GM23338 (cell line): ENCODE results near the gene GPR171. TPM values are rescaled to one million over a fixed set of nuclear protein-coding genes. Genes with fewer than 3 reads are reported as not detected.

Experiments used
- ATAC-seq: fragments of 200-7000 bp; cut with Tn5 transposase; 3 replicates; pipeline ENCODE4 v1.9.1; 2020
- DNase-seq: peaks from one replicate; pipeline ENCODE4 v3.0.0-alpha.2; 2015; ENCODE audit warnings: low spot score
- H2AFZ ChIP-seq: fragments of 200-600 bp; sonication (generic); 2 replicates; pipeline ENCODE4 v1.8.0; 2016; ENCODE audit warnings: antibody characterized with exemption, mild to moderate bottlenecking, moderate library complexity
- H3F3A ChIP-seq: fragments of 200-600 bp; sonication (generic); replicated peaks from 2 replicates; pipeline ENCODE4 v1.8.0; 2017; ENCODE audit warnings: antibody characterized with exemption, mixed run types, low read depth
- H3K27ac ChIP-seq: fragments of 200-600 bp; sonication (generic); 2 replicates; pipeline ENCODE4 v1.6.1; 2016; ENCODE audit warnings: low read depth
- H3K27me3 ChIP-seq: fragments of 200-600 bp; sonication (generic); 2 replicates; pipeline ENCODE4 v1.8.0; 2016; ENCODE audit warnings: mild to moderate bottlenecking, mixed run types, moderate library complexity; ENCODE audit not compliant: insufficient read depth
- H3K36me3 ChIP-seq: fragments of 200-600 bp; sonication (generic); 2 replicates; pipeline ENCODE4 v1.8.0; 2016; ENCODE audit warnings: mild to moderate bottlenecking; ENCODE audit not compliant: insufficient read depth
- H3K4me1 ChIP-seq: fragments of 200-600 bp; sonication (generic); 2 replicates; pipeline ENCODE4 v1.8.0; 2016; ENCODE audit warnings: mild to moderate bottlenecking, moderate library complexity; ENCODE audit not compliant: insufficient read depth
- H3K4me2 ChIP-seq: fragments of 200-600 bp; sonication (generic); 2 replicates; pipeline ENCODE4 v1.7.1; 2017; ENCODE audit warnings: mixed run types
- H3K4me3 ChIP-seq: fragments of 200-600 bp; sonication (generic); 2 replicates; pipeline ENCODE4 v1.6.1; 2016; ENCODE audit warnings: mixed run types
- H3K79me2 ChIP-seq: fragments of 200-600 bp; sonication (generic); replicated peaks from 2 replicates; pipeline ENCODE4 v1.8.0; 2017; ENCODE audit warnings: mild to moderate bottlenecking; ENCODE audit not compliant: insufficient read depth
- H3K9me2 ChIP-seq: fragments of 200-600 bp; sonication (generic); 2 replicates; pipeline ENCODE4 v1.8.0; 2017; ENCODE audit not compliant: insufficient read depth
- H4K20me1 ChIP-seq: fragments of 200-600 bp; sonication (generic); replicated peaks from 2 replicates; pipeline ENCODE4 v1.8.0; 2017; ENCODE audit warnings: mild to moderate bottlenecking; ENCODE audit not compliant: insufficient read depth
- H3K27ac Mint-ChIP-seq: 2 replicates; pipeline ENCODE4 v1.8.0; 2020; ENCODE audit warnings: inconsistent platforms, mild to moderate bottlenecking, moderate library complexity, mixed read lengths
- H3K27me3 Mint-ChIP-seq: 3 replicates; pipeline ENCODE4 v1.8.0; 2022; ENCODE audit warnings: low read depth, mild to moderate bottlenecking, moderate library complexity, mixed read lengths, inconsistent platforms; ENCODE audit not compliant: insufficient read depth, poor library complexity
- H3K36me3 Mint-ChIP-seq: 3 replicates; pipeline ENCODE4 v1.8.0; 2021; ENCODE audit warnings: low read depth, mild to moderate bottlenecking, inconsistent platforms, moderate library complexity, mixed read lengths
- H3K4me1 Mint-ChIP-seq: 3 replicates; pipeline ENCODE4 v1.8.0; 2020; ENCODE audit warnings: mild to moderate bottlenecking, inconsistent platforms, mixed read lengths
- H3K4me3 Mint-ChIP-seq: 3 replicates; pipeline ENCODE4 v1.8.0; 2021; ENCODE audit warnings: moderate library complexity, mild to moderate bottlenecking, inconsistent platforms, mixed read lengths
- H3K9me3 Mint-ChIP-seq: 3 replicates; pipeline ENCODE4 v1.8.0; 2020; ENCODE audit warnings: moderate library complexity, mild to moderate bottlenecking, inconsistent platforms, mixed read lengths
- CREB1 ChIP-seq: fragments of 250-450 bp; sonication (Bioruptor Pico); IDR thresholded peaks from 2 replicates; pipeline ENCODE4 v1.5.0; 2020; ENCODE audit warnings: low read depth, mild to moderate bottlenecking, moderate library complexity
- EZH2 ChIP-seq: fragments of 200-600 bp; sonication (generic); IDR thresholded peaks from one replicate; pipeline ENCODE4 v1.8.0; 2017; ENCODE audit warnings: antibody characterized with exemption, mild to moderate bottlenecking, low read depth; ENCODE audit not compliant: unreplicated experiment
- JUNB ChIP-seq: IDR thresholded peaks from one replicate; pipeline ENCODE4 v1.6.1; 2016; ENCODE audit warnings: antibody characterized with exemption; ENCODE audit not compliant: unreplicated experiment
- POLR2AphosphoS5 ChIP-seq: IDR thresholded peaks from 2 replicates; pipeline ENCODE4 v1.6.1; 2016; ENCODE audit warnings: antibody characterized with exemption, low read depth
- polyA plus RNA-seq: library from polyadenylated mRNA; unstranded; fragments of >200 nt; fragmentation: Nextera tagmentation; extraction: Ambion mirVana; gene quantifications from 2 replicates; pipeline ENCODE4 v1.2.1, GENCODE V29; 2016
- total RNA-seq: library from RNA; depleted of rRNA; stranded (reverse); fragments of >200 nt; shearing (Covaris generic); gene quantifications from 2 replicates; pipeline ENCODE4 v1.2.3, GENCODE V29; 2014
- TF ChIP-seq, protein P1 (sequence below): IDR thresholded peaks from 2 replicates; pipeline ENCODE4 v1.6.1; 2016; ENCODE audit warnings: antibody characterized with exemption
- TF ChIP-seq, protein P2 (sequence below), 2 experiments: fragments of 200-600 bp in 1 of 2; sonication (generic) in 1 of 2; conservative IDR thresholded peaks; 2 replicates each; pipeline versions ENCODE4 v1.5.1 to v1.6.1; 2016 to 2017; ENCODE audit warnings: antibody characterized with exemption in 2 of 2, low read depth in 2 of 2, mild to moderate bottlenecking in 2 of 2, moderate library complexity in 1 of 2
- TF ChIP-seq, protein P3 (sequence below): IDR thresholded peaks from one replicate; pipeline ENCODE4 v1.6.1; 2018; ENCODE audit warnings: antibody characterized with exemption; ENCODE audit not compliant: unreplicated experiment
- TF ChIP-seq, protein P4 (sequence below): fragments of 250-450 bp; sonication (Bioruptor Pico); IDR thresholded peaks from 2 replicates; pipeline ENCODE4 v1.5.0; 2020; ENCODE audit warnings: mild to moderate bottlenecking, moderate library complexity

Gene GPR171
- total and polyA plus RNA-seq, 2 experiments from 2014 or later, result 3.4 TPM; not detected in 1

DNA sequence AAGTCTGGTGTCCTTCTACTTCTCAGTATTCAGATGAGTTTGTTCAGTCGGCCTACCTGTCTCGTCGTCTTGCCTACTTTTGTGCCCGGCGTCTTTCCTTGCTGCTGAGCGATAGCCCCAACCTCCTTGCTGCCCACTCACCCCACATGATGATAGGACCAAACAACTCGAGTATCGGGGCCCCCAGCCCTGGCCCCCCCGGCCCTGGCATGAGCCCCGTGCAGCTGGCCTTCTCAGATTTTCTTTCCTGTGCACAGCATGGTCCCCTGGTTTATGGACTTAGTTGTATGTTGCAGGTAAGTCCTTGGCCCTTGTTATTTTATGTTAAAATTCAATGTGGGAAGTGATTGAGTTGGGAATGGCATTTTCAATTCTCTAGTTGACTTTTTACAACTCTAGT is 43.2 kb downstream of the GPR171 start:
- H2AFZ ChIP-seq, result no peak overlapping the region
- TF ChIP-seq, protein P1, sequence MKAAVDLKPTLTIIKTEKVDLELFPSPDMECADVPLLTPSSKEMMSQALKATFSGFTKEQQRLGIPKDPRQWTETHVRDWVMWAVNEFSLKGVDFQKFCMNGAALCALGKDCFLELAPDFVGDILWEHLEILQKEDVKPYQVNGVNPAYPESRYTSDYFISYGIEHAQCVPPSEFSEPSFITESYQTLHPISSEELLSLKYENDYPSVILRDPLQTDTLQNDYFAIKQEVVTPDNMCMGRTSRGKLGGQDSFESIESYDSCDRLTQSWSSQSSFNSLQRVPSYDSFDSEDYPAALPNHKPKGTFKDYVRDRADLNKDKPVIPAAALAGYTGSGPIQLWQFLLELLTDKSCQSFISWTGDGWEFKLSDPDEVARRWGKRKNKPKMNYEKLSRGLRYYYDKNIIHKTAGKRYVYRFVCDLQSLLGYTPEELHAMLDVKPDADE, result no peak
- TF ChIP-seq, protein P2, sequence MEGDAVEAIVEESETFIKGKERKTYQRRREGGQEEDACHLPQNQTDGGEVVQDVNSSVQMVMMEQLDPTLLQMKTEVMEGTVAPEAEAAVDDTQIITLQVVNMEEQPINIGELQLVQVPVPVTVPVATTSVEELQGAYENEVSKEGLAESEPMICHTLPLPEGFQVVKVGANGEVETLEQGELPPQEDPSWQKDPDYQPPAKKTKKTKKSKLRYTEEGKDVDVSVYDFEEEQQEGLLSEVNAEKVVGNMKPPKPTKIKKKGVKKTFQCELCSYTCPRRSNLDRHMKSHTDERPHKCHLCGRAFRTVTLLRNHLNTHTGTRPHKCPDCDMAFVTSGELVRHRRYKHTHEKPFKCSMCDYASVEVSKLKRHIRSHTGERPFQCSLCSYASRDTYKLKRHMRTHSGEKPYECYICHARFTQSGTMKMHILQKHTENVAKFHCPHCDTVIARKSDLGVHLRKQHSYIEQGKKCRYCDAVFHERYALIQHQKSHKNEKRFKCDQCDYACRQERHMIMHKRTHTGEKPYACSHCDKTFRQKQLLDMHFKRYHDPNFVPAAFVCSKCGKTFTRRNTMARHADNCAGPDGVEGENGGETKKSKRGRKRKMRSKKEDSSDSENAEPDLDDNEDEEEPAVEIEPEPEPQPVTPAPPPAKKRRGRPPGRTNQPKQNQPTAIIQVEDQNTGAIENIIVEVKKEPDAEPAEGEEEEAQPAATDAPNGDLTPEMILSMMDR (conservative IDR thresholded peaks at IDR 0.05; ENCODE audit: low read depth in 2 of 2), result no peak
- TF ChIP-seq POLR2AphosphoS5 (no peak), EZH2 (no peak), CREB1 (CRISPR knock-in tag) (no peak), JUNB (no peak)
- TF ChIP-seq, protein P3, sequence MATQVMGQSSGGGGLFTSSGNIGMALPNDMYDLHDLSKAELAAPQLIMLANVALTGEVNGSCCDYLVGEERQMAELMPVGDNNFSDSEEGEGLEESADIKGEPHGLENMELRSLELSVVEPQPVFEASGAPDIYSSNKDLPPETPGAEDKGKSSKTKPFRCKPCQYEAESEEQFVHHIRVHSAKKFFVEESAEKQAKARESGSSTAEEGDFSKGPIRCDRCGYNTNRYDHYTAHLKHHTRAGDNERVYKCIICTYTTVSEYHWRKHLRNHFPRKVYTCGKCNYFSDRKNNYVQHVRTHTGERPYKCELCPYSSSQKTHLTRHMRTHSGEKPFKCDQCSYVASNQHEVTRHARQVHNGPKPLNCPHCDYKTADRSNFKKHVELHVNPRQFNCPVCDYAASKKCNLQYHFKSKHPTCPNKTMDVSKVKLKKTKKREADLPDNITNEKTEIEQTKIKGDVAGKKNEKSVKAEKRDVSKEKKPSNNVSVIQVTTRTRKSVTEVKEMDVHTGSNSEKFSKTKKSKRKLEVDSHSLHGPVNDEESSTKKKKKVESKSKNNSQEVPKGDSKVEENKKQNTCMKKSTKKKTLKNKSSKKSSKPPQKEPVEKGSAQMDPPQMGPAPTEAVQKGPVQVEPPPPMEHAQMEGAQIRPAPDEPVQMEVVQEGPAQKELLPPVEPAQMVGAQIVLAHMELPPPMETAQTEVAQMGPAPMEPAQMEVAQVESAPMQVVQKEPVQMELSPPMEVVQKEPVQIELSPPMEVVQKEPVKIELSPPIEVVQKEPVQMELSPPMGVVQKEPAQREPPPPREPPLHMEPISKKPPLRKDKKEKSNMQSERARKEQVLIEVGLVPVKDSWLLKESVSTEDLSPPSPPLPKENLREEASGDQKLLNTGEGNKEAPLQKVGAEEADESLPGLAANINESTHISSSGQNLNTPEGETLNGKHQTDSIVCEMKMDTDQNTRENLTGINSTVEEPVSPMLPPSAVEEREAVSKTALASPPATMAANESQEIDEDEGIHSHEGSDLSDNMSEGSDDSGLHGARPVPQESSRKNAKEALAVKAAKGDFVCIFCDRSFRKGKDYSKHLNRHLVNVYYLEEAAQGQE, result no peak
- TF ChIP-seq, protein P4, sequence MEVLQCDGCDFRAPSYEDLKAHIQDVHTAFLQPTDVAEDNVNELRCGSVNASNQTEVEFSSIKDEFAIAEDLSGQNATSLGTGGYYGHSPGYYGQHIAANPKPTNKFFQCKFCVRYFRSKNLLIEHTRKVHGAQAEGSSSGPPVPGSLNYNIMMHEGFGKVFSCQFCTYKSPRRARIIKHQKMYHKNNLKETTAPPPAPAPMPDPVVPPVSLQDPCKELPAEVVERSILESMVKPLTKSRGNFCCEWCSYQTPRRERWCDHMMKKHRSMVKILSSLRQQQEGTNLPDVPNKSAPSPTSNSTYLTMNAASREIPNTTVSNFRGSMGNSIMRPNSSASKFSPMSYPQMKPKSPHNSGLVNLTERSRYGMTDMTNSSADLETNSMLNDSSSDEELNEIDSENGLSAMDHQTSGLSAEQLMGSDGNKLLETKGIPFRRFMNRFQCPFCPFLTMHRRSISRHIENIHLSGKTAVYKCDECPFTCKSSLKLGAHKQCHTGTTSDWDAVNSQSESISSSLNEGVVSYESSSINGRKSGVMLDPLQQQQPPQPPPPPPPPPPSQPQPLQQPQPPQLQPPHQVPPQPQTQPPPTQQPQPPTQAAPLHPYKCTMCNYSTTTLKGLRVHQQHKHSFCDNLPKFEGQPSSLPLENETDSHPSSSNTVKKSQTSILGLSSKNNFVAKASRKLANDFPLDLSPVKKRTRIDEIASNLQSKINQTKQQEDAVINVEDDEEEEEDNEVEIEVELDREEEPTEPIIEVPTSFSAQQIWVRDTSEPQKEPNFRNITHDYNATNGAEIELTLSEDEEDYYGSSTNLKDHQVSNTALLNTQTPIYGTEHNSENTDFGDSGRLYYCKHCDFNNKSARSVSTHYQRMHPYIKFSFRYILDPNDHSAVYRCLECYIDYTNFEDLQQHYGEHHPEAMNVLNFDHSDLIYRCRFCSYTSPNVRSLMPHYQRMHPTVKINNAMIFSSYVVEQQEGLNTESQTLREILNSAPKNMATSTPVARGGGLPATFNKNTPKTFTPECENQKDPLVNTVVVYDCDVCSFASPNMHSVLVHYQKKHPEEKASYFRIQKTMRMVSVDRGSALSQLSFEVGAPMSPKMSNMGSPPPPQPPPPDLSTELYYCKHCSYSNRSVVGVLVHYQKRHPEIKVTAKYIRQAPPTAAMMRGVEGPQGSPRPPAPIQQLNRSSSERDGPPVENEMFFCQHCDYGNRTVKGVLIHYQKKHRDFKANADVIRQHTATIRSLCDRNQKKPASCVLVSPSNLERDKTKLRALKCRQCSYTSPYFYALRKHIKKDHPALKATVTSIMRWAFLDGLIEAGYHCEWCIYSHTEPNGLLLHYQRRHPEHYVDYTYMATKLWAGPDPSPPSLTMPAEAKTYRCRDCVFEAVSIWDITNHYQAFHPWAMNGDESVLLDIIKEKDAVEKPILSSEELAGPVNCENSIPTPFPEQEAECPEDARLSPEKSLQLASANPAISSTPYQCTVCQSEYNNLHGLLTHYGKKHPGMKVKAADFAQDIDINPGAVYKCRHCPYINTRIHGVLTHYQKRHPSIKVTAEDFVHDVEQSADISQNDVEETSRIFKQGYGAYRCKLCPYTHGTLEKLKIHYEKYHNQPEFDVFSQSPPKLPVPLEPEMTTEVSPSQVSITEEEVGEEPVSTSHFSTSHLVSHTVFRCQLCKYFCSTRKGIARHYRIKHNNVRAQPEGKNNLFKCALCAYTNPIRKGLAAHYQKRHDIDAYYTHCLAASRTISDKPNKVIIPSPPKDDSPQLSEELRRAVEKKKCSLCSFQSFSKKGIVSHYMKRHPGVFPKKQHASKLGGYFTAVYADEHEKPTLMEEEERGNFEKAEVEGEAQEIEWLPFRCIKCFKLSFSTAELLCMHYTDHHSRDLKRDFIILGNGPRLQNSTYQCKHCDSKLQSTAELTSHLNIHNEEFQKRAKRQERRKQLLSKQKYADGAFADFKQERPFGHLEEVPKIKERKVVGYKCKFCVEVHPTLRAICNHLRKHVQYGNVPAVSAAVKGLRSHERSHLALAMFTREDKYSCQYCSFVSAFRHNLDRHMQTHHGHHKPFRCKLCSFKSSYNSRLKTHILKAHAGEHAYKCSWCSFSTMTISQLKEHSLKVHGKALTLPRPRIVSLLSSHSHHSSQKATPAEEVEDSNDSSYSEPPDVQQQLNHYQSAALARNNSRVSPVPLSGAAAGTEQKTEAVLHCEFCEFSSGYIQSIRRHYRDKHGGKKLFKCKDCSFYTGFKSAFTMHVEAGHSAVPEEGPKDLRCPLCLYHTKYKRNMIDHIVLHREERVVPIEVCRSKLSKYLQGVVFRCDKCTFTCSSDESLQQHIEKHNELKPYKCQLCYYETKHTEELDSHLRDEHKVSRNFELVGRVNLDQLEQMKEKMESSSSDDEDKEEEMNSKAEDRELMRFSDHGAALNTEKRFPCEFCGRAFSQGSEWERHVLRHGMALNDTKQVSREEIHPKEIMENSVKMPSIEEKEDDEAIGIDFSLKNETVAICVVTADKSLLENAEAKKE (CRISPR knock-in tag), result no peak
- DNase-seq (no peak), ATAC-seq (no peak)
- no peaks in the 10 kb centered on the region for H4K20me1 ChIP-seq
- H3K9me2 ChIP-seq, result no peaks in the 10 kb centered on the region
- peaks cover 16% of the 10 kb centered on the region for H3K4me1 Mint-ChIP-seq
- H3K27me3 ChIP-seq, result no peaks in the 10 kb centered on the region
- H3K4me1 ChIP-seq, result no peaks in the 10 kb centered on the region
- H3K4me3 ChIP-seq, result no peak overlapping the region
- H3K27ac ChIP-seq, result no peak overlapping the region
- H3K9me3 Mint-ChIP-seq, result no peaks in the 10 kb centered on the region
- no peak overlapping the region for H3K4me2 ChIP-seq
- 0 out of 2 replicates have a peak, but pooled peaks cover 6% of the 10 kb centered on the region for H3K36me3 ChIP-seq
- no peak overlapping the region for H3K27ac Mint-ChIP-seq
- no peak overlapping the region for H3K4me3 Mint-ChIP-seq
- no peaks in the 10 kb centered on the region for H3F3A ChIP-seq
- no peaks in the 10 kb centered on the region for H3K79me2 ChIP-seq
- peaks cover 6% of the 10 kb centered on the region; the same call in 1 of the 3 replicates for H3K36me3 Mint-ChIP-seq
- no peaks in the 10 kb centered on the region for H3K27me3 Mint-ChIP-seq
